Sigmoid colon (tissue), 7 donors: ENCODE measurements around the gene UBE2N. TPM values are rescaled to one million over a fixed set of nuclear protein-coding genes. Genes with fewer than 3 reads are reported as not detected.

ENCODE experiments used
- DNase-seq: peaks from one replicate; pipeline ENCODE4 v3.0.0-alpha.2; 2019
- H3K27ac ChIP-seq, 4 donors: fragments of 200-600 bp; sonication (generic); one replicate each; pipeline ENCODE4 v1.5.1; 2016 to 2019; ENCODE audit warnings: mild to moderate bottlenecking in 1 of 4
- H3K27me3 ChIP-seq, 3 donors: fragments of 200-600 bp; sonication (generic); one replicate each; pipeline ENCODE4 v1.5.1; 2019; ENCODE audit warnings: mild to moderate bottlenecking in 1 of 3
- H3K36me3 ChIP-seq, 4 donors: fragments of 200-600 bp; sonication (generic); one replicate each; pipeline ENCODE4 v1.5.1; 2016 to 2019
- H3K4me1 ChIP-seq, 4 donors: fragments of 200-600 bp; sonication (generic); one replicate each; pipeline ENCODE4 v1.5.1; 2017 to 2019
- H3K4me3 ChIP-seq, 4 donors: fragments of 200-600 bp; sonication (generic); one replicate each; pipeline ENCODE4 v1.5.1; 2017 to 2019; ENCODE audit warnings: mild to moderate bottlenecking in 2 of 4, moderate library complexity in 1 of 4
- H3K9me3 ChIP-seq, 4 donors: fragments of 200-600 bp in 3 of 4; sonication (generic) in 3 of 4; one replicate each; pipeline versions ENCODE4 v1.5.1 to v1.6.1; 2013 to 2019
- CTCF ChIP-seq, 4 experiments: fragments of 450-650 bp in 3 of 4; fragments of 200-600 bp in 1 of 4; IDR thresholded peaks; one replicate each; pipeline ENCODE4 v1.5.1; 2016 to 2019; ENCODE audit warnings: antibody characterized with exemption in 4 of 4, mild to moderate bottlenecking in 3 of 4, moderate library complexity in 2 of 4
- EP300 ChIP-seq, 4 donors: sonication (generic); formaldehyde crosslinking; IDR thresholded peaks; one replicate each; pipeline ENCODE4 v1.6.1; 2017; ENCODE audit warnings: antibody characterized with exemption in 4 of 4
- POLR2A ChIP-seq, 2 donors: fragments of 450-650 bp; IDR thresholded peaks; one replicate each; pipeline ENCODE4 v1.6.1; 2016; ENCODE audit warnings: antibody characterized with exemption in 2 of 2, mild to moderate bottlenecking in 2 of 2, moderate library complexity in 2 of 2
- POLR2AphosphoS5 ChIP-seq, 4 donors: sonication (generic); formaldehyde crosslinking; IDR thresholded peaks; one replicate each; pipeline ENCODE4 v1.6.1; 2017; ENCODE audit warnings: antibody characterized with exemption in 4 of 4
- WGBS, 2 donors: extraction: QIAGEN DNeasy Blood & Tissue Kit; methylation state at CpG; one replicate each; pipeline ENCODE4 v1.1.7; 2013; 5-methylcytosine and 5-hydroxymethylcytosine counted together
- intact Hi-C: fragments of 100-400 bp; cut with DNase I; formaldehyde crosslinking; loops from one replicate; pipeline ENCODE4 v1.15.1; 2023
- polyA plus RNA-seq, 3 donors: library from polyadenylated mRNA; stranded (reverse); fragments of 200-250 nt; gene quantifications; one replicate each; pipeline ENCODE4 v1.2.3, GENCODE V29; 2013
- total RNA-seq, 4 donors: library from RNA; depleted of rRNA; stranded (reverse); fragments of >200 nt; gene quantifications; one replicate each; pipeline ENCODE4 v1.1.0, GENCODE V29; 2016
- donor health status: healthy with polysubstance abuse.
- donor health status: Bipolar disorder and iron deficiency.
- donor health status: healthy.

Gene UBE2N
- total and polyA plus RNA-seq, 7 donors, result 23.0 to 102 (median 28.0) TPM

- intact Hi-C loops, result loop anchor here (5.0 kb wide), 1 partner anchor 394 kb away; no protein-coding TSS in a partner anchor
- 51 to 63% methylated on average over 5 of the region's 5 CpGs for WGBS, 2 donors
These were observed 60.4 kb downstream of the UBE2N start for GRCh38 chr12:93381161-93381975.

GRCh38 chr12:93380480-93381121 is 61.1 kb downstream of the UBE2N start:
- 16 to 25% methylated on average over 2 of the region's 2 CpGs for WGBS, 2 donors
- no peaks in the 10 kb centered on the region for H3K9me3 ChIP-seq
- no peaks in the 10 kb centered on the region for H3K36me3 ChIP-seq
- H3K27ac ChIP-seq, result peak overlapping the region; percentile 94 to 97 (median 96)
- H3K27me3 ChIP-seq, result no peaks in the 10 kb centered on the region
- H3K4me3 ChIP-seq, result peak overlapping the region; percentile 74 to 93 (median 80)
- intact Hi-C loops, result loop anchor here (5.0 kb wide), 1 partner anchor 393 kb away; no protein-coding TSS in a partner anchor
- TF ChIP-seq CTCF (IDR thresholded peaks at IDR 0.05), result no peak
- no peak for TF ChIP-seq POLR2AphosphoS5 (IDR thresholded peaks at IDR 0.05)
- no peak for TF ChIP-seq EP300 (IDR thresholded peaks at IDR 0.05)
- no peak for TF ChIP-seq POLR2A (IDR thresholded peaks at IDR 0.05)
- peaks cover 4 to 67% (median 35%) of the 10 kb centered on the region in 4 donors for H3K4me1 ChIP-seq
- DNase-seq, result no peak

More at GRCh38 chr12:93381161-93381975, 60.4 kb downstream of the UBE2N start:
- peak overlapping the region; percentile 94 to 97 (median 96) for H3K27ac ChIP-seq
- DNase-seq, result no peak
- H3K27me3 ChIP-seq, result no peaks in the 10 kb centered on the region
- no peaks in the 10 kb centered on the region for H3K36me3 ChIP-seq
- peaks cover 4 to 64% (median 35%) of the 10 kb centered on the region in 4 donors for H3K4me1 ChIP-seq
- peak overlapping the region; percentile 8 to 93 (median 80) for H3K4me3 ChIP-seq
- no peaks in the 10 kb centered on the region for H3K9me3 ChIP-seq
- no peak for TF ChIP-seq POLR2A (IDR thresholded peaks at IDR 0.05)
- TF ChIP-seq CTCF (IDR thresholded peaks at IDR 0.05), result no peak
- TF ChIP-seq POLR2AphosphoS5 (IDR thresholded peaks at IDR 0.05), result no peak
- no peak for TF ChIP-seq EP300 (IDR thresholded peaks at IDR 0.05)

GRCh38 chr12:93379981-93380361 is 61.8 kb downstream of the UBE2N start:
- DNase-seq, result no peak
- H3K36me3 ChIP-seq, result no peaks in the 10 kb centered on the region
- no peaks in the 10 kb centered on the region for H3K9me3 ChIP-seq
- no peaks in the 10 kb centered on the region for H3K27me3 ChIP-seq
- H3K4me3 ChIP-seq, result peak overlapping the region; percentile 74 to 93 (median 80)
- no peak for TF ChIP-seq CTCF (IDR thresholded peaks at IDR 0.05)
- no peak for TF ChIP-seq EP300 (IDR thresholded peaks at IDR 0.05)
- no peak for TF ChIP-seq POLR2A (IDR thresholded peaks at IDR 0.05)
- TF ChIP-seq POLR2AphosphoS5 (IDR thresholded peaks at IDR 0.05), result no peak
- intact Hi-C loops, result loop anchor here (5.0 to 10.0 kb wide), 4 partner anchors 198 to 455 kb away; partner anchors contain the start of gene EEA1
- H3K4me1 ChIP-seq, result peaks cover 4 to 62% (median 34%) of the 10 kb centered on the region in 4 donors
- H3K27ac ChIP-seq, result peak overlapping the region; percentile 94 to 97 (median 96)

- DNase-seq, result no peak
- Histone ChIP-seq H3K4me1 (peaks cover 4 to 57% (median 32%) of the 10 kb centered on the region in 4 donors), H3K27ac (peak overlapping the region; percentile 94 to 97 (median 96)), H3K9me3 (no peaks in the 10 kb centered on the region), H3K36me3 (no peaks in the 10 kb centered on the region), H3K4me3 (peak overlapping the region; percentile 74 to 93 (median 80)), H3K27me3 (no peaks in the 10 kb centered on the region)
- 0 to 7% methylated on average over 8 of the region's 8 CpGs for WGBS, 2 donors
- intact Hi-C loops, result loop anchor here (5.0 to 10.0 kb wide), 3 partner anchors 197 to 455 kb away; partner anchors contain the start of gene EEA1
- no peak for TF ChIP-seq CTCF (IDR thresholded peaks at IDR 0.05)
- no peak for TF ChIP-seq POLR2A (IDR thresholded peaks at IDR 0.05)
These were observed 62.3 kb downstream of the UBE2N start for GRCh38 chr12:93379326-93379980.
